GM19025 (cell line): ENCODE measurements around the gene AGPAT2.

Source experiments
- ATAC-seq: cut with Tn5 transposase; IDR thresholded peaks from one replicate; pipeline ENCODE4 v1.9.1; 2021; ENCODE audit warnings: mild to moderate bottlenecking, low read depth, moderate library complexity; ENCODE audit not compliant: unreplicated experiment

Gene AGPAT2

GRCh38 chr9:136690104-136690805, 3.0 kb upstream of the AGPAT2 start:
- no peak for ATAC-seq

DNA sequence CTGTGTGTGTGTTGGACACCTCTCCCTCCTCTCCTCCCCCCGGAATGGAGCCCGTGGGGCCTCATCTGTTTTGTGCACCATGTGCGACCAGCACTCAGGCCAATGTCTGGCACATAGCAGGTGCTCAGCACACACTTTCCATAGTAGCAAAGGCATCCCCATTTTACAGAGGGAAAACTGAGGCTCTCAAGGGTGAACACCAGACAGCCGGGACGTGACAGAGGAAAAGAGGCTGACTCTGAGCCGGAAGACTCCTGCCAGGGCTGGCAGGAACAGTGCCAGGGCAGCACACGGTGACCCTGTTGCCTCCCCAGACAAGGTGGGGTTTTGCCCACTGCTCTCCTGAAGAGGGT, 1.8 kb upstream of the AGPAT2 start:
- ATAC-seq = no peak

DNA sequence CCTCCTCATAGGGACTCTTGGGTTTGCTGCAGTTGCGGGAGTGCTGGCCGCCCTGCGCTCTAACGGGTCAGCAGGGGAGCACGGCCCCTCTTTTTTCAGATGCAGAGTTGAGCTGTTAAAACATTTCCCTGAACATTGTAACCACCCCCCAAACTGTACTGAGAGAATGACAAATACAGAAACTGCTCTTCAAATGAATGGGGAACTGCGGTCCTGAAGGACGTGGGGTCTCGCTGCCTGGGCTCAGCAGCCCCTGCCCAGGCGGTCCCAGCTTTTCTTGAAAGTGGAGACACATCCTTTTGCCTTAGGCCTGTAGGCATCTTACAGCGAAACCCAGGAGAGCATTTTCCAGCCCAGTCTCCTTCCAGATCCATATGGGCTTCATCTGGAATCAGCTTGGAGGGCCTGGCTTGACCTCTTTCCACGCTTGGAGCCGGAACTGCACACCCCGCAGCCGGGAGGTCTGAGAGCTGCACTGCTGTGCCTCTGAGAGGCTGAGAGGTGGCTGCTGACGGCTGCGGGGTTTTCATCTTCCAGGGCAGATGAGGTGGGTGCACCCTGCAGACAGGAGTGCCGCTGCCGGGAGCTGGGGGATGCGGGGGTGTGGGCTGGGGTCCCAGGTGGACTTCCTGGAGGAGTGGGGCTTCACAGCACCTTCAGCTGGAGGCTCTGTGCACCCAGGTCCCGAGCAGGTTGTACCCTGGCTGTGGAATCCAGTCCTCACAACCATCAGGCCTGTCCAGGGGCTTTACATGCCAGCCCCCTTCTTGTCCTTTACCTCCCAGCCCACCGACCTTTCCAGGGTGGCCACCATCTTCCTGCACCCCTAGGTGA, 1.2 kb upstream of the AGPAT2 start:
- ATAC-seq = no peak

DNA sequence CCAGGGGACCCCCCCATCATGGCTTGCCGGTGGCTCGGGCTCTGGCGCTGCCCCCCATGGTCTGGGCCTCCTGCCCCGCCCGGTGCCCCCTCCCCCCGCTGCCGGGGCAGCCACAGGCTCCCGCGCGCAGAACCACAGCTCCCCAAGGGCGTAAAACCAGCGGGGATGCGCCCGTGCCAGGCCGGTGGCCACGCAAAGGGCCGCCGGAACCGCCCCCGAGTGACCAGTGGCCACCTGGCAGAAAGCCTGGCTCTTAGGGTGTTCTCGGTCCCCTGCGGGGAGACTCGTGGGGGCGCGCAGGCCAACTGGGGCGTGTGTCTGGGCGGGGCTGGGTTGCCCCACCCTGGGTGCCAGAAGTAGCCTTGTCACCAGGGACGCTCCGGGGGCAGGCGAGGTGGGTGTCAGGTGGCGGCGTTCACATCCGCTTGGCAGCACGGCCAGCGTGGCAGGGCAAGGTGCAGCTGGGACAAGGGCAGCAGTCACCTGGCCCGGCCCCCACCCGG, 515 bp upstream of the AGPAT2 start:
- ATAC-seq = no peak

DNA sequence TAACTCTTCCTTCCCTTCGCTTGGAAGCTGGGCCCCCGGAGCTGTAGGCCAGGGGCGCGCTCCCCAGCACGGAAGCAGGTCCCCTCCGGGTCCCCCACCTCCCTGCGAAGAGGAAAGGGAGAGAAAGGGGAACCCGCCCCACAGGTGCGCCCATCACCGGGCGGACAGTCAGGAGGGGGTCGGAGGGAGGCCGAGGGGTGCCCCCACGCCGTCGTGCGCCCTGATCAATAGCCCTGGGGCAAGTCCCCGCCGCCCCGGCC, 793 bp downstream of the AGPAT2 start:
- no peak for ATAC-seq

GRCh38 chr9:136685790-136686533, 1.3 kb downstream of the AGPAT2 start:
- ATAC-seq = no peak

DNA sequence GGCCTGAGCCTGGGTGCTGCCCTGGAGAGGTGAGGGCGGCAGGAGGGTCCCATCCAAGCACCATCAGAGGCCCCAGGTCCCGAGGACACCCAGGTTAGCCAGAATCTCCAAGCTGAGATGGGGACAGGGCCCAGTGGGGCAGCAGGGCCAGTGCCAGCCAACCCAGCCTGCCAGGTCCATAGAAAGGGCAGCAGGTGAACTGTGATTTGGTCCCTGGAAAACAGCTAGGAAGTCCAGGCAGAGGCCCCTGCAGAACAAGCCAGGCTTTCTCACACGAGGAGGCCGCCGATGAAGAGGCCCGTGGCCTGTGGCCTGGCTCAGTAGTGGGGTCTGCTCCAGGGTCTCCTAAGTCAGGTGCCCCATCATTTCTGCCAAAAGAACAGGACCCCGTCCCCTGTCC, 2.0 kb downstream of the AGPAT2 start:
- ATAC-seq = no peak

GRCh38 chr9:136684799-136685198, 2.5 kb downstream of the AGPAT2 start:
- ATAC-seq = no peak

GRCh38 chr9:136684339-136684738, 2.9 kb downstream of the AGPAT2 start:
- ATAC-seq = no peak

GRCh38 chr9:136683755-136684154, 3.5 kb downstream of the AGPAT2 start:
- ATAC-seq = no peak

DNA sequence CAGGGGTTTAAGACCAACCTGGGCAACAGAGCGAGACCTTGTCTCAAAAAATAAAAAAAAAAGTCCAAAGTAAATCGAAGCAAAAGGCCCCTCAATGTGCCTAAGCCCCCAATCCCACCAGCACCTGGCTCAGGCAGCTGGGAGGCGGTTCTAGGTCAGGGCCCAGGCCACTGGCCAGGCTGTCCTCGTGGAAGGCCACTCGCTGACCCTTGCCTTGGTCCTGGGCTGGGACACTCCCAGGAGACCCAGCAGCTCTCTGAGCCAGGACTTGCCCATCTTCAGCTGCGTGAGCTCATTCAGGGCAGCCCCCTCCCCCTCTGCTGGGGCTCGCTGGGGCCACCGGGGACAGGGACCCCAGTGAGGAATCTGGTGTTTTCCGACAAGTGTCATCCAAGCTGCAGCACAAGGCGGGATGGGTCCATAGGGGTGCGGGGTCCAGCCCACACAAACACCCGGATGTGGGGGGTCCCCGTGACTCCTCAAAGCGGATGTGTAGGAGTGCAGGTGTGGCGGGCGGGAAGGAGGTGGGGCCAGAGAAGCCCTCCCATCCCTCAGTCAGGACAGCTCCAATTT, 4.0 kb downstream of the AGPAT2 start:
- no peak for ATAC-seq

DNA sequence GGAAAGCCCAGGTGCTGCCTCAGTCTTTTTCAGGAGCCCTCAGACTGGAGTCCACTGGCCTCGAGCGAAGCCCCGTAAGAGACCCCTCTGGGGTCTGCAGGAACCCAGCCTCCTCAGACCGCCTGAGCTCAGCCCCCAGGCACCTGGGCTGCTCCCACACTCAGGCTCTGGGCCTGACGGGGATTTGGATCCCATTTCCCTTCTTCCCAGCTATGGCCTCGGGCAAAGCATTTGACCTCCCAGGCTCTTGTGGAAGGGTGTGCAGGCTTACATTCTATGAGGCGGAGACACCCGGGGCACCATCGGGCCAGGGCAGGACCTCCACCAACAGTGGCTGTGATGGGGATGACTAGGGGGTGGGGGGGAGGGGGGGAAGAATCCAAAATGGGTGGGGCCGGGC, 4.5 kb downstream of the AGPAT2 start:
- no peak for ATAC-seq

DNA sequence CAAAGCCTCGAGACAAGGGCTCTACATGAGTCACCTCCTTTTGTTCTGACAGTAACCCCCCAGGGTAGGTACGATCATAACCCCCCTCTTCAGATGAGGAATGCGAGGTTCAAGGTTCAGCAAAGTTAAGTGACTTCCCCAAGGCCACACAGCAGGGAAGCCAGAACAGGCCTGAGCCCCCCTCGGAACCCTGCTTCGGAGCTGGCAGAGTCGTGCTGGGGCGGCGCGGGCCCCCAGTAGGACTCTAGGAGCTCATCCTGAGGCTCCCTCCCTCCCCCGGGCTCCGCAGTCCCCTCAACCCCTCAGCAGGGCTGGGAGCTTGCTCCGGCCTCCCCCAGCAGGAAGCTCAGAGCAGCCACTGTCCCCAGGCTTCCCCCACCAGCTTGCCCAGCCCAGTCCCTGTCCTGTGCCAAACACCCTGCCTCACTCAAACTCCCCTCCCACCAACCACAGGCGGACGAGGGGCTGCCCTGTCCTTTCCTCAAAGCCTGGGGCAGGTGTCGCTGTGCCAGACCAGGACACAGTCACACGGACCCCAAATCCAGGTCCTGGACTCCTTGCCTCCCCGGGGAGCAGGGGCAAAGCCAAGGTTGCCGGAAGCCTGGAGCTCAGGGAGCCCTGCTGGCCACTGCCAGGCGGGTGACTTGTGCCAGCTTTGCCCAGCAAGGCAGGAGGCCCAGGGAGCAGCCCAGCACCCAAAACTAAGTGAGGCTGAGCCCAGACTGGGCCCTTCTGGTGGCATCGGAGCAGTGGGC, 5.1 kb downstream of the AGPAT2 start:
- no peak for ATAC-seq

- ATAC-seq = no peak
Measured at GRCh38 chr9:136681029-136681428, 6.2 kb downstream of the AGPAT2 start.

DNA sequence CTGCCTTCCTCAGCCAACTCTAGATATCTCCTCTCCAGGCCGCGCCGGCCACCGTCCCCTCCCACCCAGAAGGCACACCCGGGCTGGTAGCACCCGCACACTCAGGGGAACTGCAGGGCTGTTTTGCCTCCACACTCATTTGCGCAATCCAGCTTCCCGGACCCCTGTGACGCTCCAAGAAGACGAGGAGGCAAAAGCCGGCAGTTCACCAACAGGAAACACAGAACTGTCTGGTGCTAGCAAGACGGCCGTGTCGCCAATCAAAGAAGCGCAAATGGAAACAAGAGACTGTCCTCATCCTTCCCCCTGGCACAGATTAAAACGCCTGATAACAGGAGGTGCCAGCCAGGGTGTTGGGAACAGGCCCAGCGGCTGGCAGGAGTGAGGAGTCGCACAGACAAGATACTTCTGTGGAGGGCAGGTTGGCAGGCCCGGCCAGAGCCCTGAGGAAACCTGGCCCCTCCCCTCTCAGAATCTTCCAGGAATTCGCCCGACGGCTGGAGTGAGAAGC, 7.8 kb downstream of the AGPAT2 start:
- no peak for ATAC-seq

- ATAC-seq = no peak
Measured at GRCh38 chr9:136678624-136679023, 8.6 kb downstream of the AGPAT2 start.

DNA sequence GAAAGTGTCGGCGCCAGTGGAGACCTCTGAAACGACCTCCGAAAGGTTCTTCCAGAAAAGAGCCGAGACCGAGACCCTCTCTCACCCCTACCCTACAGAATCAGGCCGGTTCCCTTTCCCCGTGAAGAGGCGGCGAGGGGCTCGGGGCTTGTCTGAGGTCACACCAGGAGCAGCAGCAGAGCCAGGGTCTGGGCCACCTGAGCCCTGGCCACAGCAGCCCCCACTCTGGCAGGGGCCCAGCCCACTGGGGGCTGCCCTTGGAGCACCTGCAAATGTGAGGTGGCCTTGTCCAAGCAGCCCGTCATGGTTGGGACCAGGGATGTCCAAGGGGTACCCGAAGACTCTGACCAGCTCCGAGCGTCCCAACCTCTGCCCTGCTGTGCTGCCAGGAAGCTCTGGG, 9.2 kb downstream of the AGPAT2 start:
- ATAC-seq = no peak

DNA sequence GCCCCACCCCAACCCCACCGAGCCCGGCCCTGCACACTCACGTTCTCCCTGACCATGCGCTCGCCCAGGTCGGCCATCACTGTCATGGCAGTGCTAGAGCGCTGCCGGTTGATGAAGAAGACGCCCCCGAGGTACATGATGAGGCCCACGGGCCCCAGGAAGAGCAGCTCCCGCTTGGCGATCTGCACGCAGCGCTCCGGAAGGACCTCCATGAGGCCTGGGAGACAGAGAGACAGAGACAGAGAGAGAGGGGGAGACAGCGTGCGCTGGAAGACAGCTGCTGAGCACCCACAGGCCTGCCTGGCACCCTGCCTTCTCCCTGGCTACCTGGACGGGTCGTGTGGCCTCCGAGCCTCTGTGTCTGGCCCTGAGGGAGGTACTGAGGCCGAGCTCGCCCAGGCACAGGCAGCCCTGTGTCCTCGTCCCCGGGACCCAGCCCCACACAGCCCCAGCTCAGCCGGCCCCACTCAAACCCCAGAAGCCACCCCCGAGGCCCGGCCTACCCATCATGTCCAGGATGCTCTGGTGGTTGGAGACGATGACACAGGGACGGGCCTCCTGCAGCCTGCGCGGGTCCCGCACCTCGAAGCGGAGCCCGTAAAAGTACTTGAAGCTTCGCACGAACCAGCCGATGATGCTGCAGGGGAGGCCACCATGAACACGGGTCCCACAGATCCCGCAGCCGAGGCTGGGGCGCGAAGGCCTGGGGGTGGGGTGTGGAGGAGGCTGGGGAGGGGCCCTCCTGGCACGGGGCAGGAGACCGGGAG, 10.2 kb downstream of the AGPAT2 start:
- ATAC-seq = no peak

DNA sequence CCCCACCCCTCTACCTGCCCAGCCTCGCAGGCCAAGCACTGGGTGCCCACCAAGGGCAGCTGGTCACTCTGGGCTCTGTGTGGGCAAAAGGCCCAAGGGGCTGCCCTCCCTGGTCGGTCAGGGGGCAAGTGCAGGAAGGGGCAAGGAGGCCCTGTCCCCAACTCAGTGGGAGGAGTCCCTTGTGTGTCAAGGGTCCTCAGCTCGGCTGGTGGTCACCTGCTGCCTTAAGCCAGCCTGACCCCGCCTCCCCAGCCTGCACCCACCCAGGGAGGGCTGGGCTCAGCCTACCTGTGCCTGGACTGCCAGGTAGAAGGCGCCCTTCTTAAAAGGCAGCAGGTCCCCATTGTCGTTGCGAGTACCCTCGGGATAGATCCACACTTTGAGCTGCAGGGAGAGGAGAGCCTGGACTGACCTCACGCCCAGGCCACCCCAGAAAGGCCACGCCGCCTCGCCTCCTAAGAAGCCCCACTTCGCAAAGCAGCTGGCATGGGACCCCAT, 10.9 kb downstream of the AGPAT2 start:
- ATAC-seq = no peak
